ENCODE data around the gene BTBD2.

The BTBD2 gene

GRCh38 chr19:1938071-1938470 lies 77.4 kb downstream of the BTBD2 start:
- DNase-seq (ENCODE audit: low spot score) = no peak
- CTCF ChIA-PET = interaction anchor here (0.7 kb wide), 1 partner anchor 10 kb away, joined by 3 read pairs; no protein-coding TSS in a partner anchor
- TF ChIP-seq CTCF (conservative IDR thresholded peaks at IDR 0.05; ENCODE audit: low read depth) = no peak
- H3K27ac ChIP-seq = peak overlapping the region; percentile 99
- POLR2A ChIA-PET (ENCODE audit: low non-redundant PET) = no interaction called here

GRCh38 chr19:1936916-1937610 lies 78.5 kb downstream of the BTBD2 start:
- no peak for TF ChIP-seq CTCF (conservative IDR thresholded peaks at IDR 0.05; ENCODE audit: low read depth)
- peak overlapping the region; percentile 99; the same call in 1 of the 2 replicates for H3K27ac ChIP-seq
- CTCF ChIA-PET = no interaction called here
- POLR2A ChIA-PET (ENCODE audit: low non-redundant PET) = no interaction called here
- DNase-seq (ENCODE audit: low spot score) = no peak

GRCh38 chr19:1936430-1936829 lies 79.1 kb downstream of the BTBD2 start:
- no peak for DNase-seq (ENCODE audit: low spot score)
- ChIA-PET POLR2A (ENCODE audit: low non-redundant PET) (no interaction called here), CTCF (no interaction called here)

GRCh38 chr19:1935484-1936208 lies 79.9 kb downstream of the BTBD2 start:
- DNase-seq (ENCODE audit: low spot score) = no peak
- peak overlapping the region; percentile 9; the same call in 1 of the 2 replicates for H3K27ac ChIP-seq
- CTCF ChIA-PET = interaction anchor here (0.7 kb wide), 1 partner anchor 74 kb away, joined by 6 read pairs; no protein-coding TSS in a partner anchor
- no peak for TF ChIP-seq CTCF (conservative IDR thresholded peaks at IDR 0.05; ENCODE audit: low read depth)
- POLR2A ChIA-PET (ENCODE audit: low non-redundant PET) = no interaction called here

More at GRCh38 chr19:1936430-1936829, 79.1 kb downstream of the BTBD2 start:
- TF ChIP-seq CTCF (conservative IDR thresholded peaks at IDR 0.05; ENCODE audit: low read depth) = no peak
- H3K27ac ChIP-seq = no peak overlapping the region

Data from RWPE1 (cell line).